Activated T-cell treated with anti-CD3 and anti-CD28 coated beads for 1 hour (primary cell): ENCODE data around the gene SREBF2.
"Not testable (repeated sequence)": the region's sequence is repeated elsewhere in the genome, so short reads cannot be mapped to it uniquely, and the experiment has no call there.

Experiments
- DNase-seq: peaks from one replicate; pipeline ENCODE4 v3.0.0-alpha.2; 2020; ENCODE audit warnings: low read depth

SREBF2 gene

GRCh38 chr22:41821471-41822316 lies 11.2 kb upstream of the SREBF2 start:
- no peak for DNase-seq

GRCh38 chr22:41822317-41823057 lies 10.4 kb upstream of the SREBF2 start:
- DNase-seq, result no peak

- no peak for DNase-seq
These were observed 9.1 kb upstream of the SREBF2 start for GRCh38 chr22:41823797-41824196.

DNA sequence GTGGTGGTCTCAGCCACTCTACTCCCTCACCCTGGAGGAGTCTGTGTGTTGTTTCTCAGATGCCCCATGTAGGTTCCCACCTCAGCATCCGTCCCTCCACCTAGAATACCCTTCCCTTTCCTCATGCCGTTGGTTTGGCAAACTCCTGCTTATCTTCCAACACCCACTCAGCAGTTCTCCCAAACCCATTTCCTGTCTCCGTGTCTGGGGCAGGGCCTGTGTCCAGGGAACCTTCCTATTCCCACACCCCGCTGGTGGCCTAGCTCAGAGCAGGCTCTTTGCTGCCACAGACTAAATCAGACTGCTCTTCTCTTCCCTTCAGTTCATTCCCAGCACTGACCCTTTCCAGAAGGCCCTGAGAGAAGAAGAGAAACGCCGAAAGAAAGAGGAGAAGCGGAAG lies 7.5 kb upstream of the SREBF2 start:
- DNase-seq, result no peak

GRCh38 chr22:41826021-41826420 lies 6.9 kb upstream of the SREBF2 start:
- no peak for DNase-seq

GRCh38 chr22:41826430-41827383 lies 6.2 kb upstream of the SREBF2 start:
- DNase-seq, result no peak

- DNase-seq, result no peak
These were observed 5.2 kb upstream of the SREBF2 start for GRCh38 chr22:41827671-41828070.

DNA sequence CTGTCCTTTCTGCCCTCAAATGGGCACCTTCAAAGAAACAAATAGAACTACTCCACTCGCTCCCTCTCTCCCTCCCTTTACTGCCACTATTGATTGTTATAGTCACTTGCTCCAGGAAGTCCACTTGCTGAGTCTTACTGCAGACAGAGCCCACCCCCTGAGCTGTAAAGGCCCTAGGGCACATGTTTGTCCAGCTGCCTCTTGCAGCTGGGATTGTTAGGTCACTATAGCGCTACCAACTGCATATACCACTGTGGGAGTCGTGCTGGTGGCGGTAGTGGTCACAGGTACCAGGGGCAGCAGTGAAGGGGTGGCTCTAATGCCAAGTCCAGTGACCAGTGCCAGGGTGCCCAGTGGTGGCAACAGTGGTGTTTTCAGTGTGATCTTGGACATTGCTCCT lies 4.4 kb upstream of the SREBF2 start:
- DNase-seq, result no peak

- no peak for DNase-seq
These were observed 2.7 kb upstream of the SREBF2 start for GRCh38 chr22:41830174-41830573.

DNA sequence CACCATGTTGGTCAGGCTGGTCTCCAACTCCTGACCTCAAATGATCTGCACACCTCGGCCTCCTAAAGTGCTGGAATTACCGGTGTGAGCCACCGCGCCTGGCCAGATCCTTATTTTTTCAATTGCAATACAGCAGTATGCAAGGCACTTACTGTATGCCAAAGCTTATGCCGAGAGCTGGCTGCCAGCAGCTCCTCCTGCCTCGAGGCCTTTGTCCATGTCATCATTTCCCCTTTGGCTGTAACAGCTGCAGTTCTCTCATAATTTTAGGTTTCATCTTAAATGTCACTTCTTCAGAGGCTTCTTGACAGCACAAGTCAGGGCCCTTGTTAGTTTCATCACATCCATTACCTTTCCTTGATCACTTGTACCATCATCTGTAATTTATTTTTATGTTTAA lies 1.5 kb upstream of the SREBF2 start:
- no peak for DNase-seq

DNA sequence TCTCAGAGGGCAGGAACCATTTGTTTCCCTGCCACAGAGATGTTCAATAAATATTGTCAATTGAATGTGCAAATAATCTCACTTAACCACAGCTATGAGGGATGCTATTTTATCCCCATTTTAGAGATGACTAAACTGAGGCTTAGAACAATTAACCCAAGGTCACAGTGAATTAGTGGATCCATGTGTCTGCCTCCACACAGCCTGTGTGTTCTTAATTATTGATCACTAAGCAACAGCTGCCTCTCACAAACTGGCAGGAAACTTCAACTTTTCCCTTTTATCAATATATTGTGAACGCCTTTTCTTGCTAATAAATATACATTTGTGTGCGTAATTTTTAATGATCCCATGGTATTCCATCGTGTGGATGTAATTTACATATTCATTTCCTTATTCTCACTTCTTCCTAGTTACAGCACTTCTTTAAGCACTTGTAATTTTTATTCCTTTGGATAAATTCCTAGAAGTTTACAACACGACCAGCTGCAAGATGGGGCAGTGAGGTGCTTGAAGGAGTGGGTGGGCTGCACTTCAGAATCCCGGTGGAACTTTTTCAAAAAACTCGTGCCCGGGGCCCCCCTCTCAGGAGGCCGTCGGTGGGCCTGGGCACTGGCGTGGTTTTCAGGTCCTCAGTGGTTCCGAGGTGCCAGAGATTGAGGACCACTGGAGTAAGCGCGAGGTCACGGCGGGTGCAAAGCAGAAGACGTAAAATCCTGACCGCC lies 915 bp upstream of the SREBF2 start:
- no peak for DNase-seq

DNA sequence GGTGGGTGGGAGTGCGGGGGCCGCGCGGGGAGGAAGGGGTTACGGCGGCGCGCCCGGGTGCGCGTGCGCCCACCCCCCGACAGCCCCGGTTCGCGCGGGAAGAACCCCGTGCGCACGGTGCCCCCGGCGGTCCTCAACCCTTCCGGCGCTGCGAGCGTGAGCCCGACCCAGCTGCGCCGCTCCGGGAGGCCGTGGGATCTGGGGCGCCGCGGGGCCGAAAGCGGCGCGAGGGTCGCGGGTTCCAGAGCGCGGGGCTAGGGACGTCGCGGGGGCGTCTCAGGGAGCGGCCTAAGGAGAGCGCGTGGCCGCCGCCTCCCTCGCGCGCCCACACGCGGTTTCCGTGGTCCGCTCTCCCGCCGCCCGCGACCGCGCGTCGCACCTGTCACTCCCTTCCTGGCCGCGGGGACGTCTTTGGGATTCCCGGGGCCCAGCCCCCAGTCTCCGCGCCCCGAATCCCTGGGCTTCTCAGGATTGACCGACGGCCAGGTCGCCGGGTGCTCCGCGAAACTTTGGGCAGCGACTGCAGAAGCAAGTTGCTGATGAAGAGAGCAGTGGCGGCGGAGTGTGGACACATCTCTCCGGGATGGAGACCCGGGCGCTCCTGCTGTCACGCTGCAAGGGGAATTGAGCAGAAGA lies 582 bp downstream of the SREBF2 start:
- peak; percentile 20 for DNase-seq

DNA sequence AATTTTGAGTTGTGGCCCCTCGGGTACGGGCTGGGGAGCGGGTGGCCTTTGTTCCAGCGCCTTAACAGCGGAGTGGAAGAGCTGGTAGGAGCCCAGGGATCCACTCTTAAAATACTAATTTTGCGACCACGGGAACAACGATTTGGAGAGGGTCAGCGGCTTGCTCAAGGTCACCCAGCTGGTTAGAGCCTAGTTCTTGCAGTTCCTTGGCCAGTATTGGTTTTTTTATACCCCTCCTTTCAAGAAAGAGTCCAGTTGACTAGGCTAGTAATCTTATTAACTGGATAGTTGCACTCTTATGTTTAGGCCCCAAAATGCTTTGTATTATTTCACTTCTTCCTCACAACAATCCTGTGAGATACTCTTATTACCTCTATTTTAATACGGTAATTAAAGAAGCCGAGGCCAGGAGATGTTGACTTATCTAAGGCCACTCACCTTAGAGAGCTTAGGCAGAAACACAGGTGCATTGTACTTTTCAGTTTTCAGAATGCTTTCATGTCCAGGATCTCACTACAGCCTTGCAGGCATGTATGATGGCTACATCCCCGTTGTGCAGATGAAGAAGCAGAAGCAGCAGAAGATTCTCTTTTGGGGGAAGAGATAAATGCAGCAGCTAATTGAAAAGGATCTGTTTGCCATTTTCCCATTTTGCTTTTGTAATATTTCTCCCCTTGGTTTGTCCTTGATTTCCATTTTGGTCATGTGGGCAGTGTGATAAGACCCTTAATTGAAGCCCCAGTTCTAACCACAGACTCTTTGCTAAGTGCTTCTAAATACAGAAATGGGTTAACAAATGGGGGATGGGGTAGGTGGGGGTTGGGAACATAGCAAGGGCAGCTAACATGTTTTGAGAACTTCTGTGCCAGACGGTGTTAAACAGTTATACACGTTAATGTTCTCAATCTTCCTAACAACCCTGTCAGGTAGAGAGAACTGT lies 1.4 kb downstream of the SREBF2 start:
- DNase-seq, result no peak

DNA sequence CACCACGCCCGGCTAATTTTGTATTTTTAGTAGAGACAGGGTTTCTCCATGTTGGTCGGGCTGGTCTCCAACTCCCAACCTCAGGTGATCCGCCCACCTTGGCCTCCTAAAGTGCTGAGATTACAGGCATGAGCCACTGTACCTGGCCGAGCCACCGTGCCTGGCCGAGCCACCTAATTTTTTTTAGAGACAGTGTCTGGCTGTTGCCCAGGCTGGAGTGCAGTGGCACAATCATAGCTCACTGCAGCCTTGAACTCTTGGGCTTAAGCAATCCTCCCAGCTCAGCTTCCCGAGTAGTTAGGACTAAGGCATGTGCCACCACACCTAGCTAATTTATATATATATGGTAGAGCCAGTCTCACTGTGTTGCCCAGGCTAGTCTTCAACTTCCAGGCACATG lies 2.6 kb downstream of the SREBF2 start:
- DNase-seq, result not testable (repeated sequence)

- DNase-seq, result no peak
These were observed 3.6 kb downstream of the SREBF2 start for GRCh38 chr22:41836551-41836950.

DNA sequence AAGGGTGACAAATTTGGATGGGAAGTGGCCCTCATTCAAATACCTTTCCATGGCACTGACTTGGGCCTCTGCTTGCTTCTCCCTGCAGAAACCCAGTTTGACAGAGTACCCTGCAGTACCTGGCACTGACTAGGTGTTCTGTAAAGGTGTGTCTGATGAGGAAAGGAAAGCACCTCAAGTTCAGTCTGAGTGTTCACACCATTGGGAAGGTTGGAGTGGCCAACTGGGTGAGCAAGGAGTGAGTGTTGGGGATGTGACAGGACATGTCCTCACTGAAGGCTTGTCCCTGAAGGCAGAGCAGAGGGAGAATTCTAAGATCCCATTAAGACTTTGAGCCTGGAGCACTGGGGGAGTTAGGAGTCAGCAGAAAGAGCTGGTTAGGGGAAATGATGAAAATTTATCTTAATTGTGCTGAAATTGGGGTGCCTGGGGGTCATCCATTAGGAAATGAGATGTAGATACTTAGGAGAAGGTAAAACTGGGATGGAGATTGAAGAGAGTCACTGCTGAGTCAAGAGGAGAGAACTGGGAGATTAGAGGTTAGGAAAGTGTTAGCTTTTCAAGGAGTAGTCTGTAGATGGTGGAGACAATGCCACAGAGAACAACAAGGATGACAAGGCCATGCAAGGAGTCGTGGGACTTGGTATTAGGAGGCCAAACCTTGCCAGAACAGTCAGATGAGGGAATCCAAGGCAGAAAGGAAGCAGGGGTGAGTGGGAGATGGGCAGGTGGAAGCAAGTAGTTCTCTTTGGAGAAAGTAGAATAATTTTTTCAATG lies 6.1 kb downstream of the SREBF2 start:
- no peak for DNase-seq

DNA sequence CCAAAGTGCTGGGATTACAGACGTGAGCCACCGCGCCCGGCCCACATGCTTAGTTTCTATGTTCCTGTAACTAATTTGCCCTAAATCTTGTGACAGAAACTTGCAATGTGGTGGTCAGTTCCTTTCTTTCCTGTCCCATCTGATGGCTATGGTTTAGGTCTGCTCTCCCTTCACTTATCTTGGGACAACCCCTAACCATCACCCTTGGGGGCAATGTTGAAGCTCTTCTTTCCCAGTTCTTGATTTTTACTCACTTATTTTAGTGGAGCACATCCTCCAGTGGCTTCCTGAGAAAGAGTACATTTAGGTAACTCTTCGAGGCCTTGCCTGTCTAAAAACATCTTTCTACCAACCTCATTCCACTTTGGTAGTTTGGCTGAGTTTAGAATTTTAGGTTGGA lies 7.3 kb downstream of the SREBF2 start:
- no peak for DNase-seq

GRCh38 chr22:41841085-41841712 lies 8.3 kb downstream of the SREBF2 start:
- no peak for DNase-seq
